Measurements from ENCODE around the gene MC2R. TPM values are rescaled to one million over a fixed set of nuclear protein-coding genes. Genes with fewer than 3 reads are reported as not detected.

The MC2R gene
- total and polyA plus RNA-seq, 2 of the 4 experiments (the other 2 are of a cell fraction) = not detected

DNA sequence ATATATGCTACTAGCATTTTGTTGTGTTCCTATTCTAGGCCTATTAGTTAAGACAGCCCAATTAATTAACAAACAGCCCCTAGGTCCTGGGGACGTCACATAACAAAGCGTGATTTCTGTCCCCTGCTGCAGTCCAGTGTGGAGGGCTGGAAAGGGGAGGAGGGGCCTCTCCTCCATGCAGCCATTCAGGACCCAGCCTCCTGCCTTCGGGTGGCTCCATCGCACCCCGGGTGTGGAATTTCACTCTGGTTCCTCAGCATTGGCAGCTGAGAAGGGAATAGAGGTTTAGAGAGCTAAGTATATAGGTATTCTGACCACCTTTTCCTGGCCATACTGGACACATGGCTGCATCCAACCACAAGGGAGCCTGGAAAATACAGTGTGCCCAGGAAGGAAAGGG lies 42.4 kb downstream of the MC2R start:
- in situ Hi-C loops (cut with MboI; ENCODE audit: low sequenced_read_pairs) (no loop called here), dilution Hi-C loops (cut with HindIII; ENCODE audit: low sequenced_read_pairs, unreplicated experiment) (no loop called here), intact Hi-C loops (cut with micrococcal nuclease) (no loop called here)
- ChIA-PET CTCF (no interaction called here), POLR2A (ENCODE audit: unreplicated experiment) (no interaction called here)
- Histone ChIP-seq H3K4me1 (ENCODE audit: control insufficient read depth, insufficient read depth, low read length) (no peaks in the 10 kb centered on the region), H3K9ac (ENCODE audit: low read depth, low read length) (no peak overlapping the region), H4K20me1 (ENCODE audit: insufficient read depth, low read length) (no peaks in the 10 kb centered on the region), H4K5ac (ENCODE audit: low read depth, low read length) (no peak overlapping the region), H3K9me3 (ENCODE audit: control insufficient read depth, insufficient read depth, low read length) (peaks cover 9% of the 10 kb centered on the region; the same call in 1 of the 2 replicates), H3K9me1 (ENCODE audit: insufficient read depth, low read length) (no peaks in the 10 kb centered on the region), H3K27ac (ENCODE audit: insufficient read depth, low read length) (no peak overlapping the region), H3K4me2 (ENCODE audit: low read depth, low read length) (no peak overlapping the region), H2BK15ac (ENCODE audit: low read depth, low read length) (no peak overlapping the region), H3K23ac (ENCODE audit: low read depth, low read length) (no peak overlapping the region), H3K79me1 (ENCODE audit: low read depth in 1 of 2, low read length in 2 of 2) (no peaks in the 10 kb centered on the region), H3K14ac (replicated peaks; ENCODE audit: low read depth, low read length) (no peak overlapping the region), H3K36me3 (ENCODE audit: control insufficient read depth, insufficient read depth, low read length) (no peaks in the 10 kb centered on the region), H4K8ac (ENCODE audit: low read depth in 2 of 2, low read length in 2 of 2) (no peak overlapping the region), H4K91ac (ENCODE audit: insufficient read depth, low read depth, low read length) (no peak overlapping the region), H2BK20ac (ENCODE audit: low read depth, low read length) (no peak overlapping the region), H3K18ac (ENCODE audit: low read depth, low read length) (no peak overlapping the region), H2BK5ac (ENCODE audit: low read depth, low read length, poor library complexity, severe bottlenecking) (no peak overlapping the region), H2AFZ (replicated peaks; ENCODE audit: low read length, poor library complexity) (no peak overlapping the region), H2AK9ac (replicated peaks; ENCODE audit: low read depth, low read length, poor library complexity) (no peak overlapping the region), H2AK5ac (ENCODE audit: low read depth, low read length) (no peak overlapping the region), H3K4ac (ENCODE audit: low read depth, low read length) (no peak overlapping the region), H3K4me3 (ENCODE audit: insufficient read depth, low read depth, low read length) (no peak overlapping the region), H3K56ac (ENCODE audit: extremely low read depth, insufficient read depth, low read length) (no peak overlapping the region), H2BK120ac (ENCODE audit: low read depth, low read length) (no peak overlapping the region), H3K27me3 (ENCODE audit: control insufficient read depth, insufficient read depth, low read length) (no peaks in the 10 kb centered on the region)
- TF ChIP-seq MXI1 (IDR thresholded peaks at IDR 0.05; ENCODE audit: borderline replicate concordance, low read depth, low read length) (no peak), FOS (IDR thresholded peaks at IDR 0.05; ENCODE audit: low read depth, low read length) (no peak), POLR2A (IDR thresholded peaks at IDR 0.05; ENCODE audit: low read depth, low read length) (no peak), CTCF (conservative IDR thresholded peaks at IDR 0.05; ENCODE audit: low read depth, low read length) (no peak), CHD1 (IDR thresholded peaks at IDR 0.05; ENCODE audit: low read depth, low read length) (no peak), RCOR1 (IDR thresholded peaks at IDR 0.05; ENCODE audit: insufficient replicate concordance, low read length) (no peak), NFE2L2 (IDR thresholded peaks at IDR 0.05; ENCODE audit: low read depth, low read length) (no peak), MAZ (IDR thresholded peaks at IDR 0.05; ENCODE audit: borderline replicate concordance, low read depth, low read length) (no peak), ELK1 (IDR thresholded peaks at IDR 0.05; ENCODE audit: borderline replicate concordance, low read depth, low read length) (no peak), RFX5 (IDR thresholded peaks at IDR 0.05; ENCODE audit: low read depth, low read length) (no peak), RAD21 (IDR thresholded peaks at IDR 0.05; ENCODE audit: low read length) (no peak)
- no peak for DNase-seq
- no peak for ATAC-seq (ENCODE audit: low read depth)
- WGBS, 2 experiments (ENCODE audit: extremely low coverage in 2 of 2, insufficient read length in 1 of 2) = no CpG with 5 or more reads among the region's 5 CpGs
- no TSS peak for BruUV-seq (replicated peaks)

Measured in IMR-90 (cell line).